GDM1 (cell line): Measurements from ENCODE around the gene PIK3C2G.

ENCODE experiments used
- DNase-seq: peaks from one replicate; lab custom pipeline; 2025; lab: John Stamatoyannopoulos, UW

Gene PIK3C2G

DNA sequence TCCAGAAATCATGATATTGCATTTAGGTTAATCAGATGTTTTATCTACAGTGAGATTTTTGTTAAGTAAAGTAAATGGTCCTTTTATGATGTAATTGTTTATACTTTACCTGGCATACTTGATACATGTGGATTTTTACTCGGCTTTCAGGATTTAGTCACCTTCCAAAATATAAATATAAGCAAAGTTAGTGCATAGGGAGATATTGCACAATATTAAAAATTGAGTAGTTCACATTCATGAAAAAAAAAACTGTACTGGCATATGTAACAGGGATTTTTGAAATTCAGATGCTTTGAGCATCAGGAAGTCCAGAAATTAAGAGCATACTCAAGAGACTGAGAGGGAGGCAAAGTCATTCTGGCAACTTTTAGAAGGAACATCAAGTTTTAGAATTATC lies 303.0 kb downstream of the PIK3C2G start:
- no peak for DNase-seq

DNA sequence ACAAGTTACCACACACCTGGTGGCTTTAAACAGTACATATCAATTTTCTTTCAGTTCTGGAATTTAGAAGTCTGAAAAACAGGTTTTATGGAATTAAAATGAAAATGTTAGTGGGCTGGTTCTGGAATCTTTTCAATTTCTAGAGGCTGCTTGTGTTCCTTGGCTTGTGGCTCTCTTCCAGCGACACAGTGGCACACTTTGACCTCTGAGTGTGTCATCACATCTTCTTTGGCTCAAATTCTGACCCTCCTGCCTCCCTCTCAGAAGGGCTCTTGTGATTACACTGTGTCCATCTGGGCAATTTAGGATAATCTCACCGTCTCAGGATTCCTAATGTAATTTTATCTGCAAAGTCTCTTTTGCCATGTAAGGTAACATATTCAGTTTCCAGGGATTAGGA lies 306.5 kb downstream of the PIK3C2G start:
- DNase-seq = no peak

DNA sequence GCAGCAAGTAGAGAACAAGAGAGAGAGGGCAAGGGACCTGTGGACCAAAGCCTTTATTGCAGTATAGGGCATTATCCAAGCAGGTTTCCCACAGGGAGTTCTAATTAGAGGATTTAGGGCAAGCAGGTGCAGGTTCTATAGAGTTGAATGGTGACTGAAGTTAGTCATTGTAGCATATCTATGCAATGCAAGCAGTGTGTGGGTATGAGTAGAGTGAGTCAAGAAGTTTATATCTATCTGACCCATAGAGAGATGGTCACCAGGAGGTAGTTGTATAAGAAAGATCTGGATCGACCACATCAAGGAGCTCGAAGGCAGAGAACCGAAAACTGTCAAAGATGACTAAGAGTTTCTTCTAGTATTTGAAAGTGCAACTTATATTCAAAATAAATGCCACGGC lies 309.2 kb downstream of the PIK3C2G start:
- no peak for DNase-seq

DNA sequence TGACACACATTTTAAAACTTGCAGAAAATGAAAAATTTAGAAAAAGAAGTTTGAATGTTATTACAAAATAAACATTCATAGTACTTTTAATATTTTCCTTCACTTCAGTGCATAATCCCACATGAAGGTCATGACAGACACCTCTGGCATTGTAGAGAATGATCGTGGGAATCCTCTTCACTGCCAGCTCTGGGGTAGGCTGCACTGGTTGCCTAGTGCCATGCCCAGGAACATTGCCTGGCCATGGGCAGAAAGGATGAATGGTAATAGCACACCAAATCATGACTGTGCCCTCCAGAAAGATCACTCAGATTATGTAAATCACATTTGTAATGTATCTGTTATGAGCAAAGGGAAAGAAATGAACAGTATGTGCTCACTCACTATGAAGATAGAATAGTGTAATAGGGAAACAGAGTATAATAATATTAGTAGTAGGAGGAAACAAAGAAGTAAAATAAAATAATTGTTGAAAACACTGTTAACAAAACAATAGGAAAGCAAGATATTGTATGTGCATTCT lies 314.8 kb downstream of the PIK3C2G start:
- no peak for DNase-seq

DNA sequence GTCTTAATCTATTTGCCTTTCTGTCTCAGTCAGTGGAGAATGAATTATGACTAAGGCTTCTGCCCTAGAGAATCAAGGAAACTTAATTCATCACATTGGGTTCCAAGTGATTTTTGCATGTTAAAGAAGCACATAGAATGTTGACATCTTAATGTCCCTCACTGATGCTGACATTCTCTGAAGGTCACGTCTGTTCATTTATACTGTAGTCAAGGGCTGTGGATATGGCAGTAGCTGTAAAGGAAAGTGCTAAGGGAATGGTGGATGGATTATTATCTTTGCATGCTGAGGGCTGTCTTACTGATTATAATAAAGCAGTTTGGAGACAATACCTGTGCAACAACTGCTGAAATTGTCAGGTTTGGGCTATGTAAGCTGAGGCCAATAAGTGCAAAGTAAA lies 315.3 kb downstream of the PIK3C2G start:
- DNase-seq = no peak

DNA sequence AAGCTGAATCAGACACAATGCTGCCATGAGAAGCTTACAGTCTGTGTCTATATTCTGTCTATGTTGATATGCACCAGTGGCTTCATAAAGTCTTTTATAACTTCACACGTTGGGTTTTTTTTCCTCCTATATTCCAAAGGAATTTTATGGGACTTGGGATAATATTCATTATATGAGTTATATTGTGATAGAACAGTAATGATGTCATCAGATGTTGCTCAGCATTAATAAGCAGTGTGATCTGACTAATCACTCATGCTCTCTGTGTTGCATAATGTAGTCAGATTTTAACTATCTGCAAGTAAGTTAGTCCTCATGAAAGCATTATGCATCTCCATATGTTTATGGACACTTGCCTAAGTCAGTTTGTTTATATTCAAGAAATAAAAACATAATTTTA lies 316.9 kb downstream of the PIK3C2G start:
- DNase-seq = no peak

DNA sequence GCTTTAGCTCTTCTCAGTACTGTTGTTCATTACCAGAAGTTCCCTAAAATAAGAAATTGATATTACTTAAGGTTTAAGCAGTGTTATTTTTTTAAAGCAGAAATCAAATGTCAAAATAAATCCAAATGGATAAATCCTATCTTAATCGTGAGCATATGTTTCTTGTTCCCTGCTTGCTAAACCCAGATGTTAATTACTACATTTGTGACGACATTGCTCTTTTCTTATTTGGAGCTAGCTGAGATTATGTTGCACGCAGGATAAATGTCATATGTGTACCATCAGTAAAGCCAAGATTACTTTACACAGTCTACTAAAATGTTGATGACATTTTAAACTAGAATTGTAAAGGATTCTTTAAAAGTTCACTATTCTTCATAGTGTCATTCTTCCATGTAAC lies 319.0 kb downstream of the PIK3C2G start:
- DNase-seq = no peak

DNA sequence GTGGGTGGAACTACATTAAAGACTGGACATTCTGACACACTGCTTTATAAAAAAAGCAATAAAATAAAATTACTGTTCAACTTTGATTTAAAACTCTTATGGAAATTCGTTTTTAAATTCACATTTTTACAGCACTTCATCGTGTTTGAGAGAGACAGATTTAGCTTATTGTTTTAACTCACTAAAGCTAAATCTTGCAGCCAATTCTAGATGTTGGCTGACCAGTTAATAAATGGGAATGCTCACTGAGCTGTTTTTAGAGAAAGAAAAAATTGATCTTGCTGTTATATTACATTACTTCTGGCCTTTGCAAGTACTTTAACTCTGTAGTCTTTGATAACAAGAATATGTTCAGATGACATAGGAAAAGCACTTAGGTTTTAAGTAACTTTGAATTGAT lies 319.4 kb downstream of the PIK3C2G start:
- DNase-seq = no peak

DNA sequence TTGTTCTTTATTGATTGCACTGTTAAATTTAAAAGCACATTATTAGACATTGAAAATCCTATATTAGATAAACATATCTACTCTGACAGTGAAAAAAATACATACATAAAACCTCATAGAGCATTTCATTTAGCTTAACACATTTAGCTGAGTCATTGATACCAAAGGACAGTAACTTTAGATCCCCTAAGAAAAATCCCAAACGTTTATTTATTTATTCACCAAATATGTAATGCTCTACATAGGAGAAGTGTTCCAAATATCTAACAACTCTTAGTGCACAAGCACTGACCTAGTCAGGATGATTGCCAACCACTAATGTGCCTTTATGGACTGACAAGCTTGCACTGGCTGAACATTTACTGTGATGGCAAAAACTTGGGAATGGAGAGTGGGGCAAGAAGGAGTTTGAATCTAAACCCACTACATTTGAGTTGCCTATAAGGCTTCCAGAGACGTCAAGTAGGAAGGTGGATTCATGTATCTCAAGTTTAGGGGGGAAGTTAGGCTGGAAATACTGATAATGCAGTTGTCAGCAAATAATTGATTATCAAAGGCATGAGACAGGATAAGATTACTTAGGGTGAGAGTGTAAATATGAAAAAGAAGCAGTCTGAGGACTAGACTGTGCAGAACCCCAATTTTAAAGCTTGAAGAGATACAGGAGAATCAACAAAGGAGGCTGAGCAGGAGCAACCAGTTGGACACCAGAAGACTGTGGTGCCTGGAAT lies 320.1 kb downstream of the PIK3C2G start:
- DNase-seq = no peak

DNA sequence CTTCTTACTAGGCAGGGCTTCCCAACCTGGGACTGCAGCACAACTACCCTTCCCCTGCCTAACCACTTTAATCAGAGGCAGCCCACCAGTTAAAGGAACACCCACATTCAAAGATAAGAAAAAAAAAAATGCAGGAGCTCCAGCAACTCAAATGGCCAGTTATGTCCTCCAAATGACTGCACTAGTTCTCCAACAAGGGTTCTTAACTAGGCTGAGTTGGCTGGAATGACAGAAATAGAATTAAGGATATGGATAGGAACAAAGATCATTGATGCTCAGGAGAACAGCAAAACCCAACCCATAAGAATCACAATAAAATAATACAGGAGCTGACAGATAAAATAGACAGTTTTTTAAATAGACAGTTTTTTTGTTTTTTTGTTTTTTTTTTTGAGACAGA lies 322.3 kb downstream of the PIK3C2G start:
- DNase-seq = no peak

DNA sequence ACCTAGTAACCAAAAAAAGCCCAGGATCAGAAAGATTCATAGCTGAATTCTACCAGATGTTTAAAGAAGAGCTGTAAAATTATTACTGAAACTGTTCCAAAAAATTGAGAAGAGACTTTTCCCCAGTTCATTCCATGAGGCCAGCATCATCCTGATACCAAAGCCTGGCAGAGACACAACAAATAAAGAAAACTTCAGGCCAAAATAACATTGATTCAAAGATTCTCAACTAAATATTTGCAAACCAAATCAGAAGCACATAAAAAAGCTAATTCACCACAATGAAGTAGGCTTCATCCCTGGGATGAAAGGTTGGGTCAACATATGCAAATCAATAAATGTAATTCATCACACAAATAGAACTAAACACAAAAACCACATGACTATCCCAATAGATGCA lies 325.3 kb downstream of the PIK3C2G start:
- no peak for DNase-seq

DNA sequence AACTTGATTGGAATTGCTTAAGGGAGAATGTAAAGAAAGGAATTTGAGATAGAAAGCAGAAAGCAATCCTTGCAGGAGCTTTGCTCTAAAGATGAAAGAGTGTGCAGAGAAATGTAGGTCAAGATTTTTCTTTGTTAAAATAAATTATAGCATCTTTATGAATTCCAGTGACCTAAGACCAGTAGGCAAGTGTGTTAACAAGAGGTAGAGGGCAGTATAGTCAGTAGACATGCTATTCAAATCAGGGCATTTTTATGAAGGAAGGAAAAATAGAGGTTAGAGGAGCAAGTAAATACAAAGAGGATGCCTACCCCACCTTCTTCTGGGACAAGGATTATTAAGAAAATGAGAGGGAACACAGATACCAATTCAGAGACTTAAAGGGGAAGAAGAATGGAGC lies 328.0 kb downstream of the PIK3C2G start:
- DNase-seq = no peak

DNA sequence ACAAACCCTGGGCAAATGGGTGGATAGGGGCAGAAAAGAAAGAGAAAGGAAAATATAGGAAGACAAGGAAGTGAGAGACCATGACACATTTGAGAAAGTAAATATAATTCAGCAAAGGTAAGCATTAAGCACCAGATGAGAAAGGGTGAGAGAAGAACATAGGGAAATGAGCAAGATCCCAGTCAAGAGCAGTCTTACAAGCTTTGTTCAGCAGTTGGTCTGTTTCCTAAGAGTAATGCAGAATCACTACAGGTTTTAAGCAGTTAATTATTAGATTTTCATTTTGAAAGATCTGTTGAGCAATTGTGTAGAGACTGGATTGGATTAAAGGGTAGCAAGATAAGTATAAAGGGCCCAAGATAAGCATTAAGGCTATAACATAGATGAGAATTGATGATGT lies 330.2 kb downstream of the PIK3C2G start:
- DNase-seq = no peak

DNA sequence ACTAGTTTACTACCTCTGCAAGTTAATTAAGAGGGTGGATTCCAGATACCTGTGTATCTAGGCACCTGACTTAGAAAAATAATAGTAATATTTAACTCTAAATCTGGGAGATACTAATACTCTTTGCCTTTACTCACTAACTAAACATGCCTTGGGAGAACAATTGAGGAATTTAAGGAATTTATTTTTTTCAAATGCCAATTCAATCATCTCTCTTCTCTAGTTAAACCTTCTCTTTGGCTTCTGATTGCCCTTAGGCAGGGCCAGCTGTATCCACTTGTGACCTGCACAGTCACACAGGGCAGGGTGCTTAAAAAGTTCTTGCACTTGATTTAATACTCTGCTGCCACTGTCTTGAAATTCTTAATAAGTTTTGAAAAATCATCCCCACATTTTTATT lies 334.1 kb downstream of the PIK3C2G start:
- DNase-seq = no peak

DNA sequence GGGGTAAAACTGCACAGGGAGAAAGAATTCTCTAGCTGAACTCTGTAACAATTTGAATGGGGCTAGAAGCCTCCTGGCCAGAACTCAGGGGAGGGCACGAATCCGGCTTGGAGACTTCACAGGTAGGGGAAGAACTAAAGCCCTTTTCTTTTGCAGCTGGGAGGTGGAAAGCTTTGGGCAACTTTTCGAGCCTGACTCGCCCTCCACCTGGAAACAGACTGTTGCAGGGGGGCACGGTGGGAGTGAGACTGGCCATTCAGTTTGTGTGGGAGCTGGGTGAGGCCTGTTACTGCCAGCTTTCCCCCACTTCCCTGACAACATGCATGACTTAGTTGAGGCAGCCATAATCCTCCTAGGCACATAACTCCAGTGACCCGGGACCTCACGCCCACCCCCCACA lies 340.6 kb downstream of the PIK3C2G start:
- DNase-seq = no peak

DNA sequence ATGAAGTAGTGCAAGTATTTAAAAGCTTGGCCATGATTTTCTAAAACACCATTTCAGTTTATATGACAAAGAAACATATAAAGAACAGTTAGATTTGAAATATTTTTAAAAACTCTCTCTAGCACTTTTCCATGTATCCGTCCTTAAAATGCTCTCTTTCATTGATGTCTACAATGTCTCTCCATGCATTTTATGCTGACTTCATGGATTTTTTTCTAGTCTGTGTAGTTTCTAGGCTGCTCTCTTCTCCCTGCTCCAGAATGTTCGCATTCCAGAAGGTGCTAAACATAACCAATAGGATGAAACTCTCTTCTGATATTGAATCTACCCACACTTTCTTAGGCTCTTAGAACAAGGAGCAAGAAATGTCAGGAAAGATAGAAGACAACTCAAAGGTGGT lies 351.7 kb downstream of the PIK3C2G start:
- DNase-seq = no peak

DNA sequence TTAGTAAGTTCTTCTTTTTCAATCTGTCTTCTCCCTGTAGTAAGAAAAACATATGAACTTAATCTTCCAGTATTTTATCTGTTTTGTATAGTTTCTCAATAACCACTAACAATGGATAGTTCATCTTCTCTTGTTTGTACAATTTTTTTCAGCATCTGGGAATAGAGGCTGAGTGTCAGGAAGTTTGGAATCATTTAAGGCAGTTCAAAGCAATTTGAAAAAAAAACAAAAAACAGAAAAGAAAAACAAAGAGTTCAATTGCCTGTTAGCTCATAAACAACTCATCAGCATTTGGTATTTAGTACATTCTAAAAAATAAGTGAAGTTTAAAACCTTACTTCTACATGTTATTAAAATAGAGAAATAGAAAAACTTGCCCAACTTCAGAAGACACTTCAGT lies 359.7 kb downstream of the PIK3C2G start:
- no peak for DNase-seq

DNA sequence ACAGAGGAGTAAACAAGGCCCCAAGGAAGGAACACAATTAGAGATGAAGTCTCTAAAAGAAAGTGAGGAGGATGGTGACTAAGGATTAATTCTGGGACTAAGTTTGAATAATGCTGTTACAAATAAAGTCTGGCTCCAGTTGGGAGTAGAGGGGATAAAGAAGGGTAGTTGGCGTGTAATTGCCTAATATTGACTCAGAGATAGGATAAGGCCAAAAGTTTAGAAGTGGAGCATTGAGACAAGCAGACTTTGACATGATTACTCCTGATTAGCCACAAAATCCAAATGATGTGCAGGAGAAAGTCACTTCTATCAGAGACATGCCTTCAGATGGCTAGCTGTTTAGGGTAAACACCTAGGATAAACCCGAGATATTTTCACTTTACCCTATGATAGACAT lies 368.1 kb downstream of the PIK3C2G start:
- no peak for DNase-seq

DNA sequence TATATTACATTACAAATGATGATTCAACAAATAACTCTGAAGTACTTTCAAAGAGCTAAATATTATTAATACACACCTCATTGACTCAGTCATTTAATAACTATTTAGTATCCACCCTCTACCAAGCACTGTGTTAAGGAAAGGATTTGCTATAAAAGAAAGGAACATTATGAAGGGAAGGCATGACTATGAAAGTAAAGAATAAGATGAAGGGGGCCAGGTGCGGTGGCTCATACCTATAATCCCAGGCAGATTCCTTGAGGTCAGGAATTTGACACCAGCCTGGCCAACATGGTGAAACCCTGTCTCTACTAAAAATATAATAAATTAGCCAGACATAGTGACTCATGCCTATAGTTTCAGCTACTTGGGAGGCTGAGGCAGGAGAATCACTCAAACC lies 368.6 kb downstream of the PIK3C2G start:
- DNase-seq = no peak

DNA sequence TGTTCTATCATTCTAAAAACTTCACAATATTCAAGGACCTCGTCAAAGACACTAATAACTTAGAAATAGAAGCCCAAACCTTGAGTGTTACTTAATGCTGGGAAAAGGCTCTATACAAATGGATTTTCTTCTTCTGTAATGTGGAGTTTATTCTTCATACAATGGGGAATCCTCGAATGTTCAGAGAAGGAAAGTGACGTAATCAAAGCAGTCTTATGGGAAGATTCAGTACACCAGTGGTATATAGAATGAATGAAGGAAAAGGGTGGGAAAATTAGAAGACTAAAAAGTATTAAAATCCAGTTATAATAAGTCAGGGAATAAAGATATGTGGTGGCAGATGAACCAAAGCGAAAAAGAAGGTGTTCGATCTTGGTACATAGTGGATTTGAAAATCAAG lies 370.0 kb downstream of the PIK3C2G start:
- no peak for DNase-seq

DNA sequence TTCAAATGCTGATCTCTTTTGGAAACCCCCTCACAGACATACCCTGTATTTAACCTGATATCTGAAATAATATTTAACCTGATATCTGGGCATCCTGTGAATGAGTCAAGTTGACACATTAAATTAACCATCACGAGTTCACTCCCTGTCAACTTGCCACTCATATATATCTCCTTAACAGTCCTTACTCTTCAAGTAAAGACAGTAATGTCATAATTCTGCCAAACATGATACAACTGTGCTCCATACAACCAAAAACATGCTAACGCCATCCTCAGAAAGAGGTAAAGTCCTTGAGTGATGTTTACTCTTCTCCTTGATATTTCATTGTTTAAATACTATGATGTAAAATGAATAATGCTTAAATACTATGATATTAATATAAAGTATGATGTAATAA lies 371.5 kb downstream of the PIK3C2G start:
- DNase-seq = no peak

DNA sequence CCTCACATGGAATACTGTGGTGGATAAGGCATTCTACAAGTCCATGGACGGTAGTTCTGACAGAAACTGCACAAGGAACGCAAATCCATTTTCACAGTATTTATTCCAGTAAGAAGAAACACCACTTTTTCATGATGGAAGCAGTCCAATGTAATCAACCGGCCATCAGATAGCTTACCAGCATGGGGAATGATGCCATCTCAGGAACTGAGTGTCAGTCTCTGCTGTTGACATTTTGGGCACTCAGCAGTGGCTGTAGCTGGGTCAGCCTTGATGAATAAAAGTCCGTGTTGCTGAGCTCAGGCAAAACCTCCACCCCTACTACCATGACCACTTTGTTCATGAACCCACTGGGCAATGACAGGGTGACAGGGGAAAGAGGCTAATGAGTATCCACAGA lies 373.1 kb downstream of the PIK3C2G start:
- no peak for DNase-seq

DNA sequence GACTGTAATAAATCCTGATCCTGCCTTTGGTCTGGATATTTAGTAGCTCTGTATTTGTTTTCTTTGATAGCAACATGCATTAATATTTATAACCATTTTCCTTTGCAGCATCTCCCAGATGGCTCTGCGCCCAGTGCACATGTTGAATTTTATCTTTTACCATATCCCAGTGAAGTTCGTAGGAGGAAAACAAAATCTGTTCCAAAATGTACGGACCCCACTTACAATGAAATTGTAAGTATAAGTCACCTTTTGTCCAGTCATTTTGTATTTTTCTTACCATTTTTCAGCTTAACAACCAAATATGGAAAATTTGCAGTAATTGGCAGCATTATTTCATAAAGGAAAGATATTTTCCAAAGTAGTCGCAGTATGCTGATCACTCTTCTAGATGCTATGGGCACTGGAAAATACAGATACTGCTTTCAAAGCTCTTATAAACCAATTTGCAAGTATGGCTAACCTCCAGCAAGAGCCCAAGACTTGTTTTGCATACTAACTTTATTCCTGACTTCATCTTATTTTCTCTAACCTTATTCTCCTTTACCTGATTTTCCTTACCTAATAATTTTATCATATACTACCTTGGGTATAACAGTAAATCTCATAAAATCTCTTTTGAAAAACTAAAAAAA lies 379.1 kb downstream of the PIK3C2G start:
- no peak for DNase-seq

DNA sequence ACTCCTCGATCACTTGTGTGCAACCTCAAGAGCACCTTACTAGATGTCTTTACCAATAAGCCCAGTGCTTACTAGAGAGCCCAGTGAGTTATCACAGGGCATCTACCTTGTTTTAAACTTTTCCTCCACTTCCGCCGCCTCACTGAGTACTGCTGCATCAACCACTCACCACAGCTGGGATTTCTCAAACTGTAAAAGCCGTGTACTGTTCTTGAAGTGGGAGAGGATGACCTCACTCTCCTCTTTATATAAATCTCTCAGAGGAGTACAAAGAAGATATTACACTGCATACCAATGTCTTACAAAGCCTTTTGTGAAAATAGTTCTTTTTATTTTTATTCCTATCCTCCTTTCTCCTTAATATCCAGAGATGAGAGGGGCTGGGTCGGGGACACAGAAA lies 382.4 kb downstream of the PIK3C2G start:
- DNase-seq = no peak
